Omental fat pad (tissue), 4 donors: ENCODE results near the gene LIN7C. TPM values are rescaled to one million over a fixed set of nuclear protein-coding genes. Genes with fewer than 3 reads are reported as not detected.

Experiments used
- ATAC-seq: fragments of 150-250 bp; one replicate; pipeline ENCODE4 v1.9.1; 2016; ENCODE audit warnings: mild to moderate bottlenecking, moderate library complexity; ENCODE audit not compliant: low FRiP score
- DNase-seq: peaks from one replicate; pipeline ENCODE4 v3.0.0-alpha.2; 2019; ENCODE audit warnings: low spot score
- total RNA-seq, 4 donors: library from RNA; depleted of rRNA; stranded (reverse); fragments of >200 nt; gene quantifications; one replicate each; pipeline ENCODE4 v1.1.0, GENCODE V29; 2016
- TF ChIP-seq, protein P1 (sequence below), 3 donors: fragments of 450-650 bp; IDR thresholded peaks; one replicate each; pipeline ENCODE4 v1.5.1; 2016 to 2017; ENCODE audit warnings: antibody characterized with exemption in 3 of 3, mild to moderate bottlenecking in 3 of 3, moderate library complexity in 2 of 3

Gene LIN7C
- total RNA-seq, 4 donors from 2014 or later, result 26.5 to 37.7 (median 30.3) TPM

DNA sequence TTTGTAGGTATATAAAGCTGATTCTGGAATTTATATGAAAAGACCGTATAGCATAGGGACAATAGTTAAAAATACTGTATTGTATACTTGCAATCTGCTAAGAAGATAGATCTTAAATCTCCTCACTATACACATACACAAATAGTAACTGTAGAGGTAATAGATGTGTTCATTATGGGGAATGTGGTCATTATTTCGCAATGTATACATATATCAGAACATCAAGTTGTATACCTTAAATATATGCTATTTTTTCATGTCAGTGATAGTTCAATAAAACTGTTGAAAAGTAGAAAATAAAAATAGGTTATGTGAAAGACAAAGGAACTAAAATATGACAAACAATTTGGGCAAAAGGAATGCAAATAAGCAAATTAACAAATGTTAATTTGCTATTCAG is 35.2 kb upstream of the LIN7C start:
- no peak for DNase-seq
- TF ChIP-seq, protein P1, sequence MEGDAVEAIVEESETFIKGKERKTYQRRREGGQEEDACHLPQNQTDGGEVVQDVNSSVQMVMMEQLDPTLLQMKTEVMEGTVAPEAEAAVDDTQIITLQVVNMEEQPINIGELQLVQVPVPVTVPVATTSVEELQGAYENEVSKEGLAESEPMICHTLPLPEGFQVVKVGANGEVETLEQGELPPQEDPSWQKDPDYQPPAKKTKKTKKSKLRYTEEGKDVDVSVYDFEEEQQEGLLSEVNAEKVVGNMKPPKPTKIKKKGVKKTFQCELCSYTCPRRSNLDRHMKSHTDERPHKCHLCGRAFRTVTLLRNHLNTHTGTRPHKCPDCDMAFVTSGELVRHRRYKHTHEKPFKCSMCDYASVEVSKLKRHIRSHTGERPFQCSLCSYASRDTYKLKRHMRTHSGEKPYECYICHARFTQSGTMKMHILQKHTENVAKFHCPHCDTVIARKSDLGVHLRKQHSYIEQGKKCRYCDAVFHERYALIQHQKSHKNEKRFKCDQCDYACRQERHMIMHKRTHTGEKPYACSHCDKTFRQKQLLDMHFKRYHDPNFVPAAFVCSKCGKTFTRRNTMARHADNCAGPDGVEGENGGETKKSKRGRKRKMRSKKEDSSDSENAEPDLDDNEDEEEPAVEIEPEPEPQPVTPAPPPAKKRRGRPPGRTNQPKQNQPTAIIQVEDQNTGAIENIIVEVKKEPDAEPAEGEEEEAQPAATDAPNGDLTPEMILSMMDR (IDR thresholded peaks at IDR 0.05), result no peak
- ATAC-seq, result no peak

DNA sequence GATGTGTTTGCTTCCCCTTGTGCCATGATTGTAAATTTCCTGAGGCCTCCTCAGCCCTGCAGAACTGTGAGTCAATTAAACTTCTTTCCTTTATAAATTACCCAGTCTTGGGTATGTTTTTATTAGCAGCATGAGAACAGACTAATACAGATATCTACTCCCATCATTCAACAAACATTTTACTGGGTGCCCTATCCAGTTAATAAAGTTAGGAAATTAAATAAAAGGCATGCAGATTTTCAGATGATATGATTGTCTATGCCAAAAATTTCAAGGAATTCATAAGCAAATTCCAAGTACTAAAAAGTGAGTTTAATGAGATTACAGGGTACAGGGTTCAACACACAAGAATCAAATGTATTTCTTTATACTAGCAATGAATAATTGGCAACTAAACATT is 33.5 kb upstream of the LIN7C start:
- no peak for ATAC-seq
- no peak for DNase-seq
- TF ChIP-seq, protein P1 (IDR thresholded peaks at IDR 0.05), result no peak

DNA sequence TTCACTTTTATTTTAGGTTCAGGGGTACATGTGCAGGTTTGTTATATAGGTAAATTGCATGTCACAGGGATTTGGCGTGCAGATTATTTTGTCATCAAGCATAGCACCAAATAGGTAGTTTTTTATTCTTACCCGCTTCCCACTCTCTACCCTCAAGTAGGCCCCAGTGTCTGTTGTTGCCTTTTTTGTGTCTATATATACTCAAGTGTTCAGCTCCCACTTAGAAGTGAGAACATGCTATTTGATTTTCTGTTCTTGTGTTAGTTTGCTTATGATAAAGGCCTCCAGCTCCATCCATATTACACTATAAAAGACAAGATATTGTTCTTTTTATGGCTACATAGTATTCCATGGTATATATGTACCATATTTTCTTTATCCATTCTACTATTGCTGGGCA is 28.5 kb upstream of the LIN7C start:
- ATAC-seq (no peak), DNase-seq (no peak)
- TF ChIP-seq, protein P1 (IDR thresholded peaks at IDR 0.05), result no peak

DNA sequence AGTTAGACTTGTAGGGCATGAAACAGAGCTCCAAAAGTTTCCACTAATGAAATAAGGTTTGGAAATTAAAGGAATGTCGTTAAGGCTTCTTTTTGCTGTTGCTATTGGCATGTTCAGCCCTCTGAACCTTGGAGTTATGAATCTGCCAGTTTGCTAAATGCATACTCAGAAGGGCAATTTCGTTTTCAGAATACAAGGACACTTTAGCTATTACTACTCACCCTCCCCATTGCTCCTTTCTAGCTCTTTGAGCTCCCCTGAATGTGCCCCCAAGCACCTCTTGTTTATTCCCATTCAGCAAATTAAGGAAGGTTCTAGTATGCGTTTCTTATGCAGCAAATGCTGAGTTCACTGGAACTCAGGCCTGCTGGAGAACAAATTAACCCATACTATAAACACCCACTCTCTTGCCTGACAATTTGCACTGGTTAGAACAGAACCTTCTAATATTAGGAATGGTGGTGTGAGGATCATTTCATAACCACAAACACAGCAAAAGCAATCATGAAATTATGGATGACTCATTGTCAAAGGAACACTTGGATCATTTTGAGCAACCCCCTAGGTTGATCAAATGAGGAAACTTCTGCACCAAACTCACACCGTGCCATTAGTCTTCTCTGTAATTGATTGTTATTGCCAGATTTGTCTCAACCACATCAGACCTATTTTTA is 26.2 kb upstream of the LIN7C start:
- no peak for DNase-seq
- TF ChIP-seq, protein P1 (IDR thresholded peaks at IDR 0.05), result no peak
- no peak for ATAC-seq

DNA sequence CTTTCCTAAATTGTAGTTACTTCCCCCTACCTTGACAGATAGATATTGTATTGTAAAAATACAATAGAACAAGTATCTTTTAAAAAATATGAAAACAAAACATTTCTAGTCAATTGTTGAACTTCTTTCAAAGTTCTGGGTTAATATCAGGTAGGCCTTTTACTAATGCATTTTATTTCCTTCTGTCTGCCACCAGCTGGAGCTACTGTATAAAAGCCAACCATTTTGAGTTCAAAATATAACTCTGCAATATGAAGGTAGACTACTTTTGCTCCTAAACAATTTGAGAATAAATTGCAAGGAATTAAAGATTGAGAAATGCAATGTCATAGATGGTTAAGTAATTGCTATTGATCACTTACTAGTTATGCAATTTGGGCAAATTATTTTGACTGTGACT is 22.1 kb upstream of the LIN7C start:
- ATAC-seq (no peak), DNase-seq (no peak)
- TF ChIP-seq, protein P1 (IDR thresholded peaks at IDR 0.05), result no peak

DNA sequence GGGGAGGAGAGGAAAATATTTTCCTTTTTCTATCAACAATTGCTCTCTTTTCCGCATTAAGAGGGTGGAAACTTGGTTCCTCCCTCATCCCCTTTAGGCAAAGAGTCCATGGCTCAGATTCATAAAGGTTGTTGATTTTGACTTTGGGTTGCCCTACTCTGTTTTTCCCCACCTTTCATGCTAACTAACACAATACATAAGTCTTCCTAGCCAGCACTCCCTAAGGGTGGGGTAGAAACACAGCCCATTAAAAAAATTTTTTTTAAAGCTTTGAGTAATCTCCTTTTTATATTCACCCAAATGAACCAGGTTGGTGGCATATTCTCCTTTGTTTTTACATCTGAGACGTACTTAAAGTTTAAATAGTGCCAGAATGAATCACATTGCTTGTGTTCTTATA is 20.0 kb upstream of the LIN7C start:
- ATAC-seq (no peak), DNase-seq (no peak)
- TF ChIP-seq, protein P1 (IDR thresholded peaks at IDR 0.05), result no peak

DNA sequence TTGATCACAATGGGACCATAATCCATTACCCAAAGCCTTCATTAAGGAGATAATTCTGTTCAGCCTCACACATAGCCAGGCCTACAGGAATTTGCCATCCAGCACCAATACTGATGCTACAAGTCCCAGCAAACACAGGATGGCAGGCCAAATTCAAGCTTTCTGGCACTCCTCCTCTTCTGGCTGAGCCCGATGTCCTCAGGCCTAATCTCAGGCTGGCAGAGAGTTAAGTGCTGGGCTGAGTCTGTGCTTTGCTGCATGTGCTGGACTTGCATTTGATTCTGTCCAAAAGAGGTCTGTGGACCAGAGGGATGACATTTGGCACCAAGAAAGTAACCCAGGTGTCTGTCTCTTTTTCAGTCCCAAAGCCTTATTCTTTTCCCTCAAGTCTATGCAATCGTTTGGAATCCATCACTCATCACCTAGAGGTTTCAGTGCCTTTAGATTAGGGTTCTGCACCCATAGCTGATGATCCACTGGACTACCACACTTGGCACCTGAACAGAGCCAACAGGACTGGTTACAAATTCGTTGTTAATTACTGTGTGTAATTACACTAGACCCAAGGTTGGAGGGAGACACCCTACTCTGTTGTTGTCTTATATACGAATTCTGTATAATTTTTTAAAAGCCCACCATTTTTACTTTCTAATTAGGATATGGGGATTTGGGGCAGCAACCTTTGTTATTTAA is 19.4 kb upstream of the LIN7C start:
- ATAC-seq, result no peak
- no peak for DNase-seq
- TF ChIP-seq, protein P1 (IDR thresholded peaks at IDR 0.05), result no peak
